Activated gamma-delta T cell treated with Interleukin-2 at 50 U/mL for 16 hours (primary cell): ENCODE data around the gene DCAF12.
"Not testable (repeated sequence)": the region's sequence is repeated elsewhere in the genome, so short reads cannot be mapped to it uniquely, and the experiment has no call there.

Experiments used
- DNase-seq: peaks from one replicate; pipeline ENCODE4 v3.0.0-alpha.2; 2020

The DCAF12 gene

DNA sequence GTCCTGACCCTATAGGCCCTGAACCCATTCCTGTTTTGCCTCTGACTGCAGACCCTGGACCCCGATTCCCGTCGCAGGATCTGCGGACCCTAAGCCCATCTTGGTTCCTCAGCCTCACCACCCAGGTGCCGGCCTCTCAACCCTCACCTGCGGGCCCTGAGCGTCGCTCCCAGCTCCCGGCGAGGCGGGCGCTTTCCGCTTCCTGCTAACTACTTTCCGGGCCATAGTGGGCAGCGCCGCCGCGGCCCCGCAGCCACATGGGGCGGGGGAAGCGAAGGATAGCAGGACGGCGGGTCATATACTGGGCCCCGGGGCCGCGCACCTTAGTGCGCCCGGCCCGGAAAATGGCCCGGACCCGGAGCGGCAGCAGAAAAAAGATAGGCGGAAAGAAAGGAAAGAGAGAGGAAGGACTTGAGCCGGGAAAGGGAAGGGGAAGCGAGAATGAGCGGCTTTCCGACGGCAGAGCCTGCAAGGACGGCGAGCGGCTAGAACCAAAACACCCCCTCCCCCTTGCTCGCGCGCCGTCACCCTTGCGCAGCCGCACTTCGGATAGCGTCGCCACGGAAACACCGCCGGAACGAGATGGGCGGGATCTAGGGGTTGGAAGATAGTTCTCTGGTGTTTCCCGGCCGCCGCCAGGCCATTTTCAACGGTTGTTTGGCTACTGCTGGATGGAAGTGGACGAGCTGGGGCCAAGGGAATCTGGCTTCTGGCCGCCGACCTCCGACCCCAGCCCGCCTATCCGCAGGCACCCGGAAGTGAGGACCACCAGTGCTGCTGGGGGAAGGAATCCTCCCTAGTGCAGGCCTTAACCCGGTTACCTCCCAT, at the start of gene DCAF12:
DCAF12 (minus strand) TSS at position 492 of the 828 bp plus-strand sequence; CDS start at position 225, 267 bp downstream.
- peak; percentile 86 for DNase-seq

DNA sequence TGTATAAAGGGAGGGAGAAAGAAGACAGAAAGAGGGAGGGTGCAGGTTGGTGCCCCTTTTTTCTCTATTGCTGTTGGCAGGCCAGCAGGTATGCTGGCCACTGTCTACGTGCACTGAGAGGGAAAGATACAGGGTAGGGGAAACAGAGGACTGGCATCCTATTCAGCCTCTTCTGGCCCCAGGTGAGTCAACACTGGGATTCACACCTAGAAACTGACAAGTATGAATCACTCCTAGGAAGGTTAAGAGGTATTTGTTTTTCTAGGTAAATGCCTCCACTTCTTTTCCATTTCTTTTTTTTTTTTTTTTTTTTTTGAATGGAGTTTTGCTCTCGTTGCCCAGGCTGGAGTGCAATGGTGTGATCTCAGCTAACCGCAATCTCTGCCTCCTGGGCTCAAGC, 49.6 kb upstream of the DCAF12 start:
- no peak for DNase-seq

DNA sequence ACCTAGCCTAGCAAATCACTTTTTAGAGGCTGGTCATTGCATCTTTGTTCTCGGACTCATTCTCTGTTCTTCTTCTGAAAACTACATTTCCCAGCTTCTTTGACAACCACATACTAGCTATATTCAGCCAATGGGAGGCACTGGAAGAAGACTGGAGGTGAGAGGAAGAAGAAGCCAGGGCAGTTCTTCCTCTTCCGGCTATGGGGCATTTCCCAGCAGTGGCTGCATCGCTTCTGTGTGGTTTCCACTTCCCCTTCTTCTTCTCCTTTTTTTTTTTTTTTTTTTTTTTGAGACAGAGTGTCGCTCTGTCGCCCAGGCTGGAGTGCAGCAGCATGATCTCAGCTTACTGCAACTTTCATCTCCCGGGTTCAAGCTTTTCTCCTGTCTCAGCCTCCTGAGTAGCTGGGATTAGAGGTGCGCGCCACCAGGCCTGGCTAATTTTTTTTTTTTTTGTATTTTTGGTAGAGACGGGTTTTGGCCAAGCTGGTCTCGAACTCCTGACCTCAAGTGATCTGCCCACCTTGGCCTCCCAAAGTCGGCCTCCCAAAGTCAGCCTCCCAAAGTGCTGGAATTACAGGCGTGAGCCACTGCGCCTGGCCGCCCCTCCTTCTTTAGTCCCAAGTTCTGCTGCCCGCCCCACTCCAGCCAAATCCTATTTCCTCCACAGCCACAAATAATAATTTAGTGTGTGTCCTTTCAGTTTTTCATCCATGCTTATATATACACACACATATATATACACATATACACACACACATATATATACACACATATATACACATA, 45.4 kb upstream of the DCAF12 start:
- DNase-seq: peak; percentile 14

DNA sequence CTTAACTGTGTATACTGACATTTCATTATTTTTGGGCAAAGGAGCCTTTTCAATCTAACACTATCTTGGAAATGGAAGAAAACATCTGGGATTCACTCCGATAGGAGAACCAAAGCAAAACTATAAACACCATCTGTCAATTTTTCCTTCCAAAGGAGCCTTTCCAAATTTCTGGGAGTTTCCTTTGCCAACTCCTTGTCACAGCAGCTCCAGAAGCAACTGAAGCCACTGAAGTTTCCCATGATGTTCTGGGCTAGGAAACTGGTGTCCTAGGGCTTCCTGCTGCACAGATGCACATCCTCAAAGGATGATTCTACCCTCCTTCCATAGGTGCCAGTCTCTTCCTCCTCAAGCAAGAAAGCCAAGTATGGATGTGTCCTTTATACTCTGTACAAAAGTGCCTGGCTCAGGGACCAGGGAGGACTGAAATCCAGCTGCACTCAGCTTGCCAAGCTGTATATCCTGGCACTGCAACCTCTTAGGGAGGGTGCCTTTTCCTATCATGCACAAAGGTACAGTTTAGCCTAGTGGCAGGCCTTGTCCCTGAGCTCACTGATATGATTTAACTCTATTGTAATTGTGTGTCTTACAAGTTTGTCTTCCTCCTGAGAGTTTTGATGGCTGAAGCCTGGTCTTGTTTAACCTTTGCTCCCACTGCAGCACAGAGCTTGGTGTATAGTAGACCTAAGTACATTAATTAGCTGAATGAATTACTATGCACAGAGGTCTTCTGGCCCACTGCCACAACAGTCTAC, 43.9 kb upstream of the DCAF12 start:
- DNase-seq: no peak

DNA sequence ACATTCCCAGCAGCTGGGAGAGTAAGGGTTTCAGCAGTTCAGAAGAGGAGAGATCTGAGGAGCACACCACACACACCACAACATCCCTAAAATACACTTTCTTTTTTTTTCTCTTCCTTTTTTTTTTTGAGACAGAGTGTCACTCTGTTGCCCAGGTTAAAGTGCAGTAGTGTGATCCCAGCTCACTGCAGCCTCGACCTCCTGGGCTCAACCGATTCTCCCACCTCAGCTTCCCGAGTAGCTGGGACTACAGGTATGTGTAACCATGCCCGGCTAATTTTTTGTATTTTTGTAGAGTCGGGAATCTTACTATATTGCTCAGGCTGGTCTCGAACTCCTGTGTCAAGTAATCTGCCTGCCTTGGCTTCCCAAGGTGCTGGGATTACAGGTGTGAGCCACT, 42.6 kb upstream of the DCAF12 start:
- DNase-seq: no peak

DNA sequence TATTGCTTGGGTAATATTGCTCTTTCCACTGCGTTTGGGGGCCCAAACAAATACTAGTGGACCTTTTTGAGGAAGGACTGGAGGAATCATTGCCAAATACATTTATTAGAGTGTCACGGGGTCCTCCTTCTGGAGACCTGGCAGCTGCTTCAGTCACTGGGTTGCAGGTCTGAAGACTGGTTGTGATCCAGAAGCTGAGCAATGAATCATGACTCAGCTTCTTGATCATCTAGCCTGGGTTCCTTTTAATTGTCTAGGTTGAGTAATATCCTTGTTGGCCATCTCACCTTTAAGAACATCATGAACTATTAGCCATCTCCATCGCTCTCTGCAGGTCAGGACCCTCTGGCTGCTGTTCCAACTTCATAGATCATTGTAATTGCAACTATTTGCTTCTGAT, 36.9 kb upstream of the DCAF12 start:
- DNase-seq: no peak

DNA sequence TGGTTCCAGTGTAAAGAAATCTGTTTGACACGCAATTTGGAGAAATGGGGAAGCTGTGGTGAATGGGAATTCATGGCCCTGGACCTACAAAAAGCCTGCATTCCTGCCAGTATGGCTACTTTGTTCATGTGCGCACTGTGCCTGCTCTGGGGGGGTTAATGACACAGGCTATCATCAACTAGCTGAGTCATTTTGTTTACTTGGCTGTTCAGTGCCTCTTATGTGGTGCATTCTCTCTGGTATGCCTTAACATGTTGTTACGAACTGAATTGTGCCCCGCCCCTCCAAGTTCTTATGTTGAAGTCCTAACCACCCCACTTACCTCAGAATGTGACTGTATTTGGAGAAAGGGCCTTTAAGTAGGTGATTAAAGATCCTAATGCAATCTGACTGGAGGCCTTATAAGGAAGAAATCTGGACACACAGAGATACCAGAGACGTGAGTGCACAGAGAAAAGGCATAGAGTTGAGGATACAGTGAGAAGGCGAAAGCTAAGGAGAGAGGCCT, 31.9 kb upstream of the DCAF12 start:
- DNase-seq: no peak

DNA sequence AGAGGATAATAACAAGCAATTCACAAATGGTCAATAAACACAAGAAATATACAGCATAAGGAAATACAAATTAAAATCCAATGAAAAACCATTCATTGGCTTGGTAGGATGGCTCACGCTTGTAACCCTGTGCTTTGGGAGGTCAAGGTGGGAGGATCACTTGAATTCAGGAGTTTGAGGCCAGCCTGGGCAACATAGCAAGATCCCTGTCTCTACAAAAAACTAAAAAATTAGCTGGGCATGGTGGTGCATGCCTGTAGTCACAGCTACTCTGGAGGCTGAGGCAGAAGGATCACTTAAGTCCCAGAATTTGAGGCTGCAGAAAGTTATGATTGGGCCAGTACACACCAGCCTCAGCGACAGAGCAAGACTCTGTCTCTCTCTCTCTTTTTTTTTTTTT, 31.4 kb upstream of the DCAF12 start:
- no peak for DNase-seq

DNA sequence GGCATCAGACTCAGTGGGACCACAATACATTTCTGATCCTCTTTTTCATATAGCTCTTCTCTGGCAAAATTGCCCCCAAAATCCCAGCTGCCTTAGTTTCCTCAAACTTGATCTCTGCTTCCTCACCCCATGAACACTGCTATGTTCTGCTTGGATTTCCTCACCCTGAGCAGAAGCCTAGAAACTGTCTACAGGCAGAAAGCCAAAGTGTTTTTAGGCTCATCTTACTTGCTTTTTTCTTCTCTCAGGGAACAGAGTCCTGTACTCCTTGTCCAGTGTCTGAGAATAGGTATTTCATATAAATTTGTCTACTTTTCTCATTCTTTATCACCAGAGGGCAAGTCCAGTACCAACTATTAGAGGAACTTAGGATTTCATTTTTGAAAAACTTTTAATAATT, 30.8 kb upstream of the DCAF12 start:
- no peak for DNase-seq

DNA sequence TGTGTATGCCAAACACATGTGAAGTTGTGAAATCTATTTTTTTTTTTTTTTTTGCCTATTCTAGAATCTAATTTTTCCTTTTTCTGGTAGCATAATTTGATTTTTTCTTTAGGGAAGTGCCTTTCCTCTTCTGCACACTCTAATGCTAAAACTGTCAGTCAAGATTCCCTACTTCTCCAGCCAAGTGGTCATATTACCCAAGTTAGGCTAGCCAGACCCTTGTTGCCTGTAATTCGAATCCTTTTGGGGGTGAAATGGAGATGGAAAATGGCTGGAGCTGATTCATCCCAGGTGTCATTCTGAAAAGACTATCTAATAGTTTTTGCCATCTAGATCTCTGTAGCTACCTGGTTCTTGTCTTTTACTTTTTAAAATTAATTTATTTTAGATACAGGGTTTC, 27.6 kb upstream of the DCAF12 start:
- no peak for DNase-seq

DNA sequence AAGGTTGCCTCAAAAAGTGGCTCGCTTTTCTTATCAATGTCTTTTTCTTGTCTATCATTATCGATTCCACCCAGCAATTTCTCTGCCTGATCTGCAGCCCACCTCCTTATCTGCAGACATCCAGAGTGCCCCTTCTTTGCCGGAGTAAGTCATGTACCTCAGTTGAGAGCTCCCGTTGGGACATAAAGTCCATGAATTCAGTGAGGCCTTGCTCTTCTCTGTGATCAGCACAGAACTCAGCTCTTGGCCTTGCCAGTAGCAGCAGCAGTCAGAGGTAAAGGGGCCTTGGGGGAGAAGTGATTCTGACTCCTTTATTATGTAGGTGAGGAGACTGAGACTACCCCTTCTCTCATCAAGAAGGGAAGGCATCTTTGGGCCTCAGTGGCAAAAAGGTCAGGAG, 24.9 kb upstream of the DCAF12 start:
- no peak for DNase-seq

DNA sequence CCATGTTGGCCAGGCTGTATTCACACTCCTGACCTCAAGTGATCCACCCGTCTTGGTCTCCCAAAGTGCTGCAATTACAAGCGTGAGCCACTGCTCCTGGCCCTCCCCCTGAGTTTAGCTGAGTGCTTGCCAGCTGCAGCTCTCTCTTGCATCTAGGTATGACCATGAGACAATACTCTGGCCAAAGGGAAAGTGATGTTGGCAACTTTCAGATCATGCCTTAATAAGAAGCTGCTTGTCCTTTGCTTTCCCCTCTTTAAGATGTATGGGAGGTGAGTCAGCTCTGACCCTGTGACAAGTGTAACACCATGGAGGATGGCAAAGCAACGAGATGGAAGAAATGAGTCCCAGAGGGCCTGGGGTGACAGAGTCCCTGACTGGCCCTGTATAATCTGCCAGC, 18.7 kb upstream of the DCAF12 start:
- DNase-seq: no peak

DNA sequence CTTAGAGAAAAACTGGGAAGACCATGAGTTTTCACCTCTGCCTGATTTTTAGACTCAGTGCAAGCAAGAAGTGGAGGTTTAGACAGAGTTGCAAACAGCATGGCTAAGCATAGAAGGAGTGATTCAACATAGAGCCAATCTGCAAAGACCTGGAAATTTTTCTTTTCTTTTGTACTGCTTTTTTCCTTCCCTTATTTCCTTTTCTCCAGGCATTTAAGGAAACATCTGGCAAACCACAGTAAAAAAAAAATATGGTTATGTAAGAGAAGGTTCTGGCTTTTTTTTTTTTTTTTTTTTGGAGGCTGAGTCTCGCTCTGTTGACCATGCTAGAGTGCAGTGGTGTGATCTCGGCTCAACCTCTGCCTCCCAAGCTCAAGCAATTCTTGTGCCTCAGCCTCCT, 16.6 kb upstream of the DCAF12 start:
- DNase-seq: no peak

DNA sequence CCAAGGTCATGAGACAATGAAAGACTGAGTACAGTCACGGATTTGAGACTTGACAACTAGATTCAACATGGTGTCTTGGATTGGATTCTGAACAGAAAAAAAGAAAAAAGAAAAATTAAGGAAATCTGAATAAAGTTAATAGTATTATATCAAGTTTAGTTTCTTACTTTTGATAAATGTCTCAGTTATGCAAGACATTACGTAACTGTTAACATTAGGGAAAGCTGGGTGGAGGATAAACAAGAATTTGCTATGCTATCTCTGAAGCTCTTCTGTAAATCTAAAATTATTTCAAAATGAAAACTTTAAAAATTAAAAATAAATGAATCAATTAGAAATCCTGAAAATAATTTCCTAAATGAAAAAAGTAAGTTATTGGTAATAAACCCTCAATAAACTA, 14.4 kb upstream of the DCAF12 start:
- no peak for DNase-seq

DNA sequence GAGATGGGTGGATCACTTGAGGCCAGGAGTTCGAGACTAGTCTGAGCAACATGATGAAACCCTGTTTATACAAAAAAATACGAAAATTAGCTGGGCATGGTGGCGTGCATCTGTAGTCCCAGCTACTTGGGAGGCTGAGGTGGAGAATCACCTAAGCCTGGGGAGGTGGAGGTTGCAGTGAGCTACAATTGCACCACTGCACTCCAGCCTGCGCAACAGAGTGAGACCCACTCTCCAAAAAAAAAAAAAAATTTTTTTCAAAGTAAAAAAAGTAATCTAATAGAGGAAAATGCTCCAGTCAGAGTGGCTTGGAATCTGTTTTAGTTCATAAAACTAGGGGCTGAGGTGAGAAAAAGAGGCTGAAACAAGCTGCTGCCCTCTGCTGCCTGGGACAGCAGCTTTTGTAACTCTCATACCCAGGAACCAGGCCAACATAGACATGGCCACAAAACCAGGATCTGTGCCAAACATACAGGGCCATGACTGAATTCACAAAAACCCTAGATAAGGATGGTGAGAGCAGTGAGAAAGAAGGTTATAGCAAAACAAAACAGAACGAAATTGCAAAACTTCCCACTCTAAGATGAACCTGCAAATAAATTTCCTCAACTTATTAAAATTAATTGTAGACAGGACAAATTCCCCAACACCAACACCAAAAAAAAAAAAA, 13.1 kb upstream of the DCAF12 start:
- no peak for DNase-seq

DNA sequence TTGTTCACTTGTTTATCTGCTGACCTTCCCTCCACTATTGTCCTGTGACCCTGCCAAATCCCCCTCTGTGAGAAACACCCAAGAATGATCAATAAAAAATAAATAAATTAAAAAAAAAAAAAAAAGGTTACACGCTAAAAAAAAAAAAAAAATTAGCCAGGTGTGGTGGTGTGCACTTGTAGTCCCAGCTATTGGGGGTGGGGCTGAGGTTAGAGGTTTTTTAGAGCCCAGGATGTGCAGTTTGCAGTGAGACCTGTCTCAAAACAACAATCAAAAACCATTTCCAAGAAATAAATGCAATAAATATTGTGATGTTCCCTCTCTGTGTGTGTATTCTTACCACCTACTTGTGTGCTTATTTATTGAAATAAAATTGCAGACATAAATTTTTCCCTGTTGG, 12.1 kb upstream of the DCAF12 start:
- DNase-seq: not testable (repeated sequence)

DNA sequence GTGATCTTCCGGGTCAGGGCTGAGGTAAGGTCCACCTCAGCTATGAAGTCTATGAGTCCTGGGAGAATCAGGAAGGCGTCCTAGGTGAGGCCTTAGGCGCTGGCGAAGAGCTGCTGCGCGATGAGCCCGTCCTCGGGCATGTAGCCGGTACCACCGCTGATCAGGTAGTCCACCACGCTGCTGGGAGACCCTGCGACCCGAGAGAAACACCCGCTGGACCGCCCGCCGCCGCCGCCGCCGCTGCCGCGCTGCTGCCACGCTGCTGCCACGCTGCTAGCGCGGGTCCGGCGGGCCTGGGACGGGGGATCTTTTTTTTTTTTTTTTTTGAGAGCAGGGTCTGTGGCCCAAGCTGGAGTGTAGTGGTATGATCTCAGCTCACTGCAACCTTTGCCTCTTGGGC, 8.0 kb upstream of the DCAF12 start:
- no peak for DNase-seq

DNA sequence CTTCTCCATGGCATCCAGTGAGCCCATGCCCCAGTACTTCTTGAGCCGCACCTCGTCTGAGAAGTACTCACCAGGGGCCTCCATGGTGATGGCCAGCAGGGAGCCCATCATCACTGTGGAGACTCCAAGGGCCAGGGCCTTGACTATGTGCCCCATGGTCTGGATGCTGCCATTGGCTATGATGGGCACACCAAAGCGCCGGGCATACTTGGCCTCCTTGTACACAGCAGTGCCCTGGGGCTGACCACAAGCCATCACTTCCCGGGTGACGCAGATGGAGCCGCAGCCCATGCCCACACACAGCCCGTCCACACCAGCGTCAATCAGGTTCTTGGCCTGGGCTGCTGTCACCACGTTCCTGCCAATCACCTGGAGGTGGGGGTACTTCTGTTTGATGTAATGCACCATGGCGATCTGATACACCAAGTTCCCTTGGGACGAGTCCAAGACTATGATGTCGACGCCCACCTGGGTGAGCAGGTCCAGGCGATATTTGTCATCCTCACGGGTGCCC, 7.0 kb upstream of the DCAF12 start:
- DNase-seq: no peak

DNA sequence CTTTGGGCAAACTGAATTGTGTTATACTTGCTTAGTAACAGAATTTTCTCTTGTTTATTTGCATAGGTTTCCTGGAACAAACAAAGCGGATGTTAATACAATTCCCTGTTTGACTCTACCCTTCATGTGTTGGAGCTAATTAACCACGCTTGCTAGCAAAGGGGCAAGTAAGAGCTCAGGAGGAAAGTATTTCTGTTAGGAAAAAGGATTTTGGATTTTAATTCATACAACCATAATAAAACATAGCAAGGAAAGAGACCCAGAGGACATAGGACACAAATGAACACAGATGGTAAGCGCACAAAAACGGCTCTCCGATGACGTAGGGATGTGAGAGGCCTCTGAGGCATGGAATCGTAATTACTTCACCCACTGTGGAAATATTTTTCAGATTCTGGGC, 5.1 kb upstream of the DCAF12 start:
- DNase-seq: no peak

DNA sequence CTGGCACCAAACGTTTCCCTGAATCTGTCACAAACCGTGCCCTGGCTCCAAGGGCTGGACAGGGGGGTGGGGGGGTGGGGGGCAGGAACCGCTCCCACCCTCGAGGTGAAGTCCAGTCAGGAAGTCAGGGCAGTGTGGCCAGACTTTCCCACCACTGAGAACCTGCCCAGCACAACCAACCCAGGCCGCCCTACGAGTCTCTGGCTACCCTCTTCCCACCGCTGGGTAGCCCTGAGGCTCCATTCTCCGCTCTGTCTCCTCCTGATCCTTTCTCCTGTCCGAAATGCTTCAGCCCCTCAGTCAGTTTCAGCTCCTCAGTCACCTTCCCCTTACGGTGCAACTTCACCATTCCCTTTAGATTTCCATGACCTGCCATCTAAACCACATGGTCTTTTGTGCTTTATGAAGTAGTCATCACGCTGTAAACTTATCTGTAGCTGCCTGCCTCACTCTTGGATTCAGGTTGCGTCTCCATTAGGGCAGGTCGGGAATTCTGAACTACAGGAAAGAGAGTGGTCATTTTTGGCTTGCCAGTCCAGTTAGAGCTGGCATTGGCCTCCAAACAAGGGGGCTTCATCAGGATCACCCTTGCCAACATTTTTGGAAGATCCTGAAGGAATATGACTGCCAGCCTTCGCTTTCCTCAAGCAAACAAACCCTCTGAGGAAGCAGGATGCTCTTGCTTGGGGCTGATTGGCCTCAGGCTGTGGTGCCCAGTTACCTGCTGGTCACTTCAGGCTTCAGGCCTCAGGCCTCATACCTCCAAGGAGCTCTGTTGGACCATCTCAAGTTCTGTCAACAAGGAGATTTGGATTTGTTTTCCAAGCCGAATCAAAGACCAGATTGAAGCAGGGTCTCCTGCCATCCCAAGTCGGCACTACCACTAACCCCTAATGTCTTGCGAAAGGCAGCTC, 794 bp upstream of the DCAF12 start:
- DNase-seq: no peak

DNA sequence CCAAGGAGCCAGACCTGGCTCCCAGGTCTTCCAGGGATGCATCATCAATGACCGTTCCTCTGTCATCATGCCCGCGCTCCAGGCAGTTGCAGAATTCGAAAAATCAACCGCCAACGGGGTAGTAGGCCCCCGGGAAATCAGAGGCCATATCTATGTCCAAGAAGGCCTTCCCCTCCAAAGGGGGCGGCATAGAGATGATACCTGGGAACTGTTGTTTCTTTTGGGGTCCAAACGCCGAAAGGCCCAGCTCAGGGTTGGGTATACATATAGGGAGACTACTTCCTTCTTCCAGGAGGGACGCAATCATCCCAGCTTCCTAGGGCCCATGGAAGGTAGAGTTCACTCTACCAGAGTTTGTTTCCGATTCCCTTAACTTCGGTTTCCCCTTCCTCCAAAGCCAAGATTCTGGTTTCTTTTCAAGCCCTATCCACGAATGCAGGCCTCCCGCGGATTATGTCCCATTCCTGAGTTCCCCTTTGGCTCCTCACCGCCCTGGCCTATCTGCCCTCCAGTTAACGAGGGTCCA, 754 bp downstream of the DCAF12 start:
- no peak for DNase-seq
